Neuronal stem cell (in vitro differentiated cells): ENCODE results near the gene ZBTB25.

Experiments used
- DNase-seq: peaks from one replicate; pipeline ENCODE4 v3.0.0-alpha.2; 2013; ENCODE audit warnings: low spot score
- H2AFZ ChIP-seq: one replicate; pipeline ENCODE4 v1.6.1; 2013; ENCODE audit warnings: mild to moderate bottlenecking, low read length, inconsistent platforms
- H2AK5ac ChIP-seq: 2 replicates; pipeline ENCODE4 v1.6.1; 2013; ENCODE audit warnings: low read depth, mild to moderate bottlenecking, inconsistent platforms, low read length, moderate library complexity, mixed read lengths
- H2BK120ac ChIP-seq: 2 replicates; pipeline ENCODE4 v1.6.1; 2013; ENCODE audit warnings: low read depth, mild to moderate bottlenecking, inconsistent platforms, low read length, moderate library complexity, mixed read lengths
- H2BK12ac ChIP-seq: one replicate; pipeline ENCODE4 v1.6.1; 2013; ENCODE audit warnings: low read length, inconsistent platforms
- H2BK15ac ChIP-seq: 2 replicates; pipeline ENCODE4 v1.6.1; 2013; ENCODE audit warnings: mild to moderate bottlenecking, low read length, inconsistent platforms, mixed read lengths
- H2BK5ac ChIP-seq: one replicate; pipeline ENCODE4 v1.6.1; 2013; ENCODE audit warnings: inconsistent platforms, mild to moderate bottlenecking, low read length, moderate library complexity
- H3K14ac ChIP-seq: one replicate; pipeline ENCODE4 v1.6.1; 2013; ENCODE audit warnings: low read length, inconsistent platforms
- H3K18ac ChIP-seq: 2 replicates; pipeline ENCODE4 v1.6.1; 2013; ENCODE audit warnings: low read length, inconsistent platforms
- H3K23ac ChIP-seq: 2 replicates; pipeline ENCODE4 v1.6.1; 2013; ENCODE audit warnings: low read depth, mild to moderate bottlenecking, mixed read lengths, low read length, inconsistent platforms; ENCODE audit not compliant: poor library complexity
- H3K27ac ChIP-seq: replicated peaks from 3 replicates; pipeline ENCODE4 v1.5.1; 2013; ENCODE audit warnings: low read length, inconsistent platforms
- H3K27me3 ChIP-seq, 3 experiments: 2 replicates each; pipeline ENCODE4 v1.6.1; 2013; ENCODE audit warnings: low read length in 3 of 3, mild to moderate bottlenecking in 2 of 3, inconsistent platforms in 1 of 3, low read depth in 1 of 3, mixed read lengths in 1 of 3, moderate library complexity in 1 of 3; ENCODE audit not compliant: control insufficient read depth in 3 of 3, insufficient read depth in 3 of 3
- H3K36me3 ChIP-seq, 2 donors: replicated peaks in 1 of 2; 2 replicates each; pipeline ENCODE4 v1.6.1; 2013; ENCODE audit warnings: low read length in 2 of 2; ENCODE audit not compliant: control insufficient read depth in 2 of 2, insufficient read depth in 2 of 2
- H3K4ac ChIP-seq: 2 replicates; pipeline ENCODE4 v1.6.1; 2013; ENCODE audit warnings: inconsistent platforms, mild to moderate bottlenecking, low read length, moderate library complexity
- H3K4me1 ChIP-seq, 2 donors: 1 replicate in 1 of 2; 2 replicates in 1 of 2; pipeline ENCODE4 v1.6.1; 2013; ENCODE audit warnings: low read length in 2 of 2, low read depth in 1 of 2; ENCODE audit not compliant: control insufficient read depth in 2 of 2, insufficient read depth in 1 of 2
- H3K4me2 ChIP-seq: one replicate; pipeline ENCODE4 v1.6.1; 2013; ENCODE audit warnings: mild to moderate bottlenecking, low read length, inconsistent platforms; ENCODE audit not compliant: insufficient read depth, poor library complexity, severe bottlenecking
- H3K4me3 ChIP-seq, 2 donors: 2 replicates each; pipeline ENCODE4 v1.5.1; 2013; ENCODE audit warnings: low read length in 2 of 2, mild to moderate bottlenecking in 2 of 2, inconsistent platforms in 1 of 2, moderate library complexity in 1 of 2
- H3K79me1 ChIP-seq: one replicate; pipeline ENCODE4 v1.6.1; 2013; ENCODE audit warnings: low read depth, mild to moderate bottlenecking, inconsistent platforms, low read length, moderate library complexity
- H3K9ac ChIP-seq: one replicate; pipeline ENCODE4 v1.6.1; 2013; ENCODE audit warnings: mild to moderate bottlenecking, low read depth, low read length, inconsistent platforms; ENCODE audit not compliant: poor library complexity
- H3K9me3 ChIP-seq, 2 donors: replicated peaks in 1 of 2; 2 replicates each; pipeline versions ENCODE3 to v1.6.1; 2013; ENCODE audit warnings: low read length in 2 of 2, mild to moderate bottlenecking in 2 of 2, inconsistent platforms in 1 of 2, low read depth in 1 of 2, mixed read lengths in 1 of 2, moderate library complexity in 1 of 2; ENCODE audit not compliant: control insufficient read depth in 2 of 2, insufficient read depth in 1 of 2
- H4K8ac ChIP-seq: one replicate; pipeline ENCODE4 v1.6.1; 2013; ENCODE audit warnings: low read depth, mild to moderate bottlenecking, inconsistent platforms, low read length, moderate library complexity
- H4K91ac ChIP-seq: one replicate; pipeline ENCODE4 v1.6.1; 2013; ENCODE audit warnings: low read length, low read depth, mild to moderate bottlenecking, inconsistent platforms; ENCODE audit not compliant: poor library complexity
- WGBS, 2 donors: extraction: QIAGEN DNeasy Blood & Tissue Kit; methylation state at CpG; one replicate each; pipeline ENCODE4 v1.1.7; 2013; ENCODE audit warnings: missing lambda C conversion rate in 2 of 2, mixed read lengths in 1 of 2; ENCODE audit not compliant: insufficient read length in 2 of 2, insufficient replicate concordance in 1 of 2; ENCODE audit errors: extremely low coverage in 2 of 2; 5-methylcytosine and 5-hydroxymethylcytosine counted together

The ZBTB25 gene

DNA sequence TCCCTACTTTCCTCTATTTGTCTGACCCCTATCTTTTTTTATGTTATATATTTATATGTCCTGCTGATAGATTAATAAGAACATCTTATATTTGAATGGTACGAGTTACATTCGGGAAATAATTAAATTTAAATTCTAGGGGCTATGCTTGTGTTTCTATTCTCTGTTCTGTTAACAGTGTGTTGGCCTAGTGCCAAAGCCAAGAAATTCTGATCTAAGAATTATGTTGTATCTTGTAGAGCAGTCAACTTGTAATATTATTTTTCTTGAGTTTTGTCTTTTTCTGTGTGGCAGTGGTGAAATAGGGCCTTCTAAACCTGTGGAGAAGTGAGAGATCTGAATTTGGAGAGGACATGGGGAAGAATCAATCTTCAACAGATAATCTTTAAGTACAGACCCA lies 27.9 kb upstream of the ZBTB25 start:
- H3K4me3 ChIP-seq: no peak overlapping the region
- no peaks in the 10 kb centered on the region for H3K4me1 ChIP-seq
- peaks cover 0 to 6% of the 10 kb centered on the region in 2 donors for H3K36me3 ChIP-seq
- H2BK120ac ChIP-seq: no peak overlapping the region
- H2BK15ac ChIP-seq: no peak overlapping the region
- H3K9me3 ChIP-seq: no peaks in the 10 kb centered on the region
- no peak overlapping the region for H3K4ac ChIP-seq
- no peak overlapping the region for H4K91ac ChIP-seq
- no peak overlapping the region for H4K8ac ChIP-seq
- DNase-seq: no peak
- no peak overlapping the region for H3K23ac ChIP-seq
- H3K79me1 ChIP-seq: no peaks in the 10 kb centered on the region
- H3K18ac ChIP-seq: no peak overlapping the region
- WGBS, 2 donors: no CpG with 5 or more reads among the region's 2 CpGs
- H3K4me2 ChIP-seq: no peak overlapping the region
- no peak overlapping the region for H2BK5ac ChIP-seq
- H2AFZ ChIP-seq: no peak overlapping the region
- H3K27ac ChIP-seq: no peak overlapping the region
- H3K14ac ChIP-seq: no peak overlapping the region
- H3K27me3 ChIP-seq: no peaks in the 10 kb centered on the region
- no peak overlapping the region for H2AK5ac ChIP-seq
- H2BK12ac ChIP-seq: no peak overlapping the region
- H3K9ac ChIP-seq: no peak overlapping the region

DNA sequence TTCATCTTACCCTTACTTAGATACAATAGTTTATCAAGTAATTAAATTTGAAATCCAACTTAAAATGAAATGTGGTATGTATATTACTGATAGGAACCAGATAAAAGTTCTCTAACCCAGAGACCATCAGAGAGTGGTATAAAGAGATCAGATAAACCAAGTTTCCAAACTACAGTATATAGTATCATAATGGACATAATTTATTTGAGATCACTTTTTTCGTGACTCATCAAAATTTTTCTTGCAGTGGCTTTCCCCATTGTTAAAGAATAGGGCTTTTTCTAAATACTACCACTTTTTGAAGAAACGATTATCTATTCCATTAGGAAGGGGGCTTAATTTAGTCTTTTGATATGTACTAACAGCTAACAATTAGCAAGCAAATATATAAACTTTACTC lies 21.7 kb upstream of the ZBTB25 start:
- no peak overlapping the region for H3K23ac ChIP-seq
- H3K27me3 ChIP-seq: no peaks in the 10 kb centered on the region
- H2BK12ac ChIP-seq: no peak overlapping the region
- H2BK15ac ChIP-seq: no peak overlapping the region
- no peaks in the 10 kb centered on the region for H3K4me1 ChIP-seq
- H3K18ac ChIP-seq: no peak overlapping the region
- no peak overlapping the region for H3K4me3 ChIP-seq
- H4K91ac ChIP-seq: no peak overlapping the region
- H2AK5ac ChIP-seq: no peak overlapping the region
- no peaks in the 10 kb centered on the region for H3K79me1 ChIP-seq
- no peak overlapping the region for H4K8ac ChIP-seq
- peaks cover 4 to 63% of the 10 kb centered on the region in 2 donors for H3K36me3 ChIP-seq
- H3K4me2 ChIP-seq: no peak overlapping the region
- DNase-seq: no peak
- no peaks in the 10 kb centered on the region for H3K9me3 ChIP-seq
- H2BK120ac ChIP-seq: no peak overlapping the region
- no peak overlapping the region for H2BK5ac ChIP-seq
- no peak overlapping the region for H2AFZ ChIP-seq
- H3K4ac ChIP-seq: no peak overlapping the region
- no CpG with 5 or more reads among the region's 2 CpGs for WGBS, 2 donors
- no peak overlapping the region for H3K27ac ChIP-seq
- H3K9ac ChIP-seq: no peak overlapping the region
- H3K14ac ChIP-seq: no peak overlapping the region

GRCh38 chr14:64522591-64523355 lies 19.1 kb upstream of the ZBTB25 start:
- H3K9ac ChIP-seq: no peak overlapping the region
- DNase-seq: no peak
- H3K4me1 ChIP-seq: no peaks in the 10 kb centered on the region
- no peak overlapping the region for H3K27ac ChIP-seq
- no peak overlapping the region for H3K4me3 ChIP-seq
- no peak overlapping the region for H4K8ac ChIP-seq
- H3K14ac ChIP-seq: no peak overlapping the region
- no peak overlapping the region for H4K91ac ChIP-seq
- no peak overlapping the region for H2BK5ac ChIP-seq
- H2BK12ac ChIP-seq: no peak overlapping the region
- H2AK5ac ChIP-seq: no peak overlapping the region
- H2BK120ac ChIP-seq: no peak overlapping the region
- H2AFZ ChIP-seq: no peak overlapping the region
- no peaks in the 10 kb centered on the region for H3K79me1 ChIP-seq
- no peak overlapping the region for H3K4ac ChIP-seq
- WGBS, 2 donors: no CpG with 5 or more reads among the region's 9 CpGs
- H2BK15ac ChIP-seq: no peak overlapping the region
- H3K18ac ChIP-seq: no peak overlapping the region
- H3K23ac ChIP-seq: no peak overlapping the region
- H3K9me3 ChIP-seq: no peaks in the 10 kb centered on the region
- no peak overlapping the region for H3K4me2 ChIP-seq
- H3K27me3 ChIP-seq: no peaks in the 10 kb centered on the region
- peaks cover 4 to 60% of the 10 kb centered on the region in 2 donors for H3K36me3 ChIP-seq

DNA sequence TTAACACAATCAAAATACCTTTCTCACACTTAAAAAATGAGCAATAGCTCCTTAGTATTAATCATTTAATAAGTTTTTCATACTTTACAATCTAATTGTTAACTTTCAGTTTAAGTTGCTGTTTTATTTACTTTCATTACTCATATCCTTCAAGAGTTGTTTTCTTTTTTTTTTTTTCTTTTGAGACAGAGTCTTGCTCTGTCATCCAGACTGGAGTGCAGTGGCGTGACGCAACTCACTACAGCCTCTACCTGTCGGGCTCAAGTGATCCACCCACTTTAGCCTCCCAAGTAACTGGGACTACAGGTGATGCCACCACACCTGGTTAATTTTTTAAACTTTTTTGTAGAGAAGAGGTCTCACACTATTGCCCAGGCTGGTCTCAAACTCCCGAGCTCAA lies 17.1 kb upstream of the ZBTB25 start:
- Histone ChIP-seq H2BK5ac (no peak overlapping the region), H3K4me1 (no peaks in the 10 kb centered on the region), H2AK5ac (no peak overlapping the region), H3K18ac (no peak overlapping the region), H3K9me3 (no peaks in the 10 kb centered on the region), H3K27me3 (no peaks in the 10 kb centered on the region), H3K23ac (no peak overlapping the region), H3K79me1 (no peaks in the 10 kb centered on the region), H3K4me2 (no peak overlapping the region), H2BK120ac (no peak overlapping the region), H3K4me3 (no peak overlapping the region), H3K9ac (no peak overlapping the region), H4K8ac (no peak overlapping the region), H4K91ac (no peak overlapping the region), H3K36me3 (peaks cover 4 to 56% of the 10 kb centered on the region in 2 donors), H2BK12ac (no peak overlapping the region), H3K4ac (no peak overlapping the region), H2AFZ (no peak overlapping the region), H3K14ac (no peak overlapping the region), H3K27ac (no peak overlapping the region), H2BK15ac (no peak overlapping the region)
- no peak for DNase-seq
- no CpG with 5 or more reads among the region's 4 CpGs for WGBS, 2 donors
